IMR-90 (cell line): ENCODE results near the gene EHMT1.

Experiments used
- CEBPB ChIP-seq: IDR thresholded peaks from 2 replicates; pipeline ENCODE4 v1.6.1; 2012; ENCODE audit warnings: low read depth, low read length, improper control_type of control experiment
- CHD1 ChIP-seq: IDR thresholded peaks from 2 replicates; pipeline ENCODE4 v1.6.1; 2012; ENCODE audit warnings: low read depth, low read length, improper control_type of control experiment
- CTCF ChIP-seq: conservative IDR thresholded peaks from 2 replicates; pipeline ENCODE4 v1.5.1; 2012; ENCODE audit warnings: mild to moderate bottlenecking, low read depth, low read length, improper control_type of control experiment
- MAZ ChIP-seq: IDR thresholded peaks from 2 replicates; pipeline ENCODE4 v1.6.1; 2012; ENCODE audit warnings: low read depth, mild to moderate bottlenecking, low read length, improper control_type of control experiment, moderate library complexity, borderline replicate concordance
- MXI1 ChIP-seq: IDR thresholded peaks from 2 replicates; pipeline ENCODE4 v1.6.1; 2012; ENCODE audit warnings: low read depth, mild to moderate bottlenecking, low read length, moderate library complexity, borderline replicate concordance
- NFE2L2 ChIP-seq: fragments of 150-350 bp; IDR thresholded peaks from 2 replicates; pipeline ENCODE4 v1.6.1; 2016; ENCODE audit warnings: low read depth, mild to moderate bottlenecking, low read length
- POLR2A ChIP-seq: IDR thresholded peaks from 2 replicates; pipeline ENCODE4 v1.6.1; 2012; ENCODE audit warnings: mild to moderate bottlenecking, low read depth, low read length
- RAD21 ChIP-seq: IDR thresholded peaks from 2 replicates; pipeline ENCODE4 v1.6.1; 2012; ENCODE audit warnings: low read length, improper control_type of control experiment
- RFX5 ChIP-seq: IDR thresholded peaks from 2 replicates; pipeline ENCODE4 v1.8.0; 2012; ENCODE audit warnings: low read depth, mild to moderate bottlenecking, low read length, moderate library complexity
- SMC3 ChIP-seq: fragments of 150-350 bp; IDR thresholded peaks from 2 replicates; pipeline ENCODE4 v1.6.1; 2016; ENCODE audit warnings: low read depth, mild to moderate bottlenecking, antibody characterized with exemption, low read length, moderate library complexity
- TF ChIP-seq, protein P1 (sequence below): fragments of 150-350 bp; IDR thresholded peaks from 2 replicates; pipeline ENCODE4 v1.6.1; 2016; ENCODE audit warnings: low read depth, mild to moderate bottlenecking, low read length, moderate library complexity, borderline replicate concordance

GRCh38 chr9:137569609-137570203, 49.1 kb upstream of the EHMT1 start:
- no peak for TF ChIP-seq RAD21
- no peak for TF ChIP-seq POLR2A
- no peak for TF ChIP-seq CTCF
- TF ChIP-seq MAZ = no peak
- TF ChIP-seq MXI1 = no peak
- no peak for TF ChIP-seq SMC3
- TF ChIP-seq CHD1 = no peak
- TF ChIP-seq, protein P1, sequence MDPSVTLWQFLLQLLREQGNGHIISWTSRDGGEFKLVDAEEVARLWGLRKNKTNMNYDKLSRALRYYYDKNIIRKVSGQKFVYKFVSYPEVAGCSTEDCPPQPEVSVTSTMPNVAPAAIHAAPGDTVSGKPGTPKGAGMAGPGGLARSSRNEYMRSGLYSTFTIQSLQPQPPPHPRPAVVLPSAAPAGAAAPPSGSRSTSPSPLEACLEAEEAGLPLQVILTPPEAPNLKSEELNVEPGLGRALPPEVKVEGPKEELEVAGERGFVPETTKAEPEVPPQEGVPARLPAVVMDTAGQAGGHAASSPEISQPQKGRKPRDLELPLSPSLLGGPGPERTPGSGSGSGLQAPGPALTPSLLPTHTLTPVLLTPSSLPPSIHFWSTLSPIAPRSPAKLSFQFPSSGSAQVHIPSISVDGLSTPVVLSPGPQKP = no peak
- no peak for TF ChIP-seq CEBPB
- TF ChIP-seq NFE2L2 = no peak
- no peak for TF ChIP-seq RFX5
